GM12872 (cell line): Measurements from ENCODE around the gene TBX15.

Experiments
- CTCF ChIP-seq: IDR thresholded peaks from 3 replicates; pipeline ENCODE4 v1.5.1; 2011; ENCODE audit warnings: low read depth, mild to moderate bottlenecking, low read length, moderate library complexity; ENCODE audit not compliant: insufficient read depth

TBX15 gene

GRCh38 chr1:118987468-118988185, 516 bp downstream of the TBX15 start:
- no peak for TF ChIP-seq CTCF

- no peak for TF ChIP-seq CTCF
These were observed 1.3 kb downstream of the TBX15 start for GRCh38 chr1:118986555-118987467.

GRCh38 chr1:118985640-118986554, 2.2 kb downstream of the TBX15 start:
- no peak for TF ChIP-seq CTCF

- no peak for TF ChIP-seq CTCF
These were observed 3.2 kb downstream of the TBX15 start for GRCh38 chr1:118984722-118985639.

- 0 out of 3 replicates have a peak, but pooled peaks have one; percentile 25 for TF ChIP-seq CTCF
These were observed 3.9 kb downstream of the TBX15 start for GRCh38 chr1:118984086-118984721.

GRCh38 chr1:118983558-118984041, 4.5 kb downstream of the TBX15 start:
- TF ChIP-seq CTCF: no peak
